Heart left ventricle (tissue), 16 donors: ENCODE data around the gene BAZ2B. TPM values are rescaled to one million over a fixed set of nuclear protein-coding genes. Genes with fewer than 3 reads are reported as not detected.

ENCODE experiments used
- ATAC-seq, 4 donors: fragments of 200-7000 bp; cut with Tn5 transposase; one replicate each; pipeline ENCODE4 v1.9.1; 2020 to 2022; ENCODE audit warnings: moderate library complexity in 4 of 4, mild to moderate bottlenecking in 3 of 4, moderate number of reproducible peaks in 1 of 4
- DNase-seq, 5 donors: peaks; one replicate each; pipeline ENCODE4 v3.0.0-alpha.2; 2020
- H3K27ac ChIP-seq, 12 donors: fragments of 200-600 bp; sonication (generic) in 4 of 12; one replicate each; pipeline versions ENCODE4 v1.5.0 to v1.8.0; 2016 to 2022; ENCODE audit warnings: mild to moderate bottlenecking in 2 of 12
- H3K27me3 ChIP-seq, 9 donors: fragments of 200-600 bp; sonication (generic) in 2 of 9; one replicate each; pipeline versions ENCODE4 v1.5.1 to v1.8.0; 2016 to 2022; ENCODE audit warnings: mild to moderate bottlenecking in 3 of 9
- H3K36me3 ChIP-seq, 9 donors: fragments of 200-600 bp; sonication (generic) in 2 of 9; one replicate each; pipeline versions ENCODE4 v1.5.0 to v1.8.0; 2018 to 2022; ENCODE audit warnings: mild to moderate bottlenecking in 2 of 9
- H3K4me1 ChIP-seq, 12 donors: fragments of 200-600 bp; sonication (generic) in 4 of 12; one replicate each; pipeline versions ENCODE4 v1.5.0 to v1.8.0; 2016 to 2022; ENCODE audit warnings: mild to moderate bottlenecking in 3 of 12
- H3K4me3 ChIP-seq, 12 donors: fragments of 200-600 bp; sonication (generic) in 4 of 12; one replicate each; pipeline versions ENCODE4 v1.5.0 to v1.8.0; 2017 to 2022; ENCODE audit warnings: mild to moderate bottlenecking in 9 of 12, moderate library complexity in 4 of 12
- H3K9me3 ChIP-seq, 12 donors: fragments of 200-600 bp; sonication (generic) in 4 of 12; one replicate each; pipeline versions ENCODE4 v1.5.0 to v1.8.0; 2016 to 2022; ENCODE audit warnings: mild to moderate bottlenecking in 1 of 12
- CTCF ChIP-seq, 12 donors: fragments of 200-600 bp; sonication (generic) in 4 of 12; IDR thresholded peaks; one replicate each; pipeline versions ENCODE4 v1.5.0 to v1.8.0; 2018 to 2022; ENCODE audit warnings: antibody characterized with exemption in 12 of 12, mild to moderate bottlenecking in 5 of 12
- POLR2A ChIP-seq, 2 donors: fragments of 450-650 bp; IDR thresholded peaks; one replicate each; pipeline ENCODE4 v1.6.1; 2017; ENCODE audit warnings: antibody characterized with exemption in 2 of 2, mild to moderate bottlenecking in 2 of 2, moderate library complexity in 2 of 2
- WGBS, 4 donors: extraction: QIAGEN DNeasy Blood & Tissue Kit in 2 of 4; methylation state at CpG; one replicate each; pipeline versions ENCODE4 v1.1.5 to v1.1.7; 2013 to 2018; 5-methylcytosine and 5-hydroxymethylcytosine counted together
- intact Hi-C, 10 donors: fragments of 100-400 bp; cut with DNase I; formaldehyde crosslinking; loops; one replicate each; pipeline versions ENCODE4 v1.11.1 to v1.14.2; 2022
- polyA plus RNA-seq, 2 donors: library from polyadenylated mRNA; stranded (reverse); fragments of 200-250 nt; gene quantifications; one replicate each; pipeline ENCODE4 v1.2.3, GENCODE V29; 2013
- total RNA-seq, 9 donors: library from RNA; depleted of rRNA in 2 of 9; stranded (reverse); fragments of >200 nt in 2 of 9; fragmentation: NEBNext Ultra II Directional in 3 of 9; extraction: Animal tissue kit (Norgen Biotek cat#: 25700) in 3 of 9; gene quantifications; one replicate each; pipeline versions ENCODE4 v1.1.0 to v1.2.4, GENCODE V29; 2016 to 2023
- donor health status: ischemic (EF 13 %, LVEDD 7.1; RV severe dilation, severe dysfunction).
- donor health status: healthy with polysubstance abuse.
- donor health status: DM: no; HTN: yes; CAD: no.
- donor health status: DM: no; HTN: no; CAD: no.
- donor health status: ischemic (EF 25% LVEDD 6.9; RV normal size, moderate dysfunction).
- donor health status: ischemic (EF 25% LVEDD 5.7; RV mildly dilated, moderate dysfunction).
- donor health status: healthy.
- donor health status: DM: yes; HTN: yes; CAD: no.
- donor health status: ischemic (EF 35%, LVEDD 5.7; RV mildly dilated, moderate dysfunction).
- donor health status: nonischemic (EF 11% LVEDD 7.7; RV severe dilation, severe dysfunction).
- donor health status: DM: yes; HTN: yes; CAD: no.
- donor health status: PGD.
- donor health status: ischemic (EF 29% LVEDD 5.4; RV normal size, mild dysfunction).
- donor health status: nonischemic (EF 23%, LVEDD 6.1; RV moderate dilation, normal function).

Gene BAZ2B
- total and polyA plus RNA-seq, 11 donors, result 15.3 to 56.5 (median 40.2) TPM

GRCh38 chr2:159442159-159442852 is 174.0 kb downstream of the BAZ2B start:
- no peaks in the 10 kb centered on the region for H3K27me3 ChIP-seq
- 70 to 77% (median 74%) methylated on average over 2 of the region's 2 CpGs for WGBS, 4 donors
- DNase-seq (no peak), ATAC-seq (peak; percentile 80 to 92 (median 90))
- intact Hi-C loops, result loop anchor here in 2 of 10 donors (10.0 kb wide), 2 partner anchors 162 to 172 kb away; partner anchors contain the start of gene BAZ2B (in 1 of the 2)
- H3K4me3 ChIP-seq, result no peak overlapping the region
- H3K36me3 ChIP-seq, result peaks cover 0 to 96% (median 72%) of the 10 kb centered on the region in 9 donors
- peaks cover 0 to 4% (median 0%) of the 10 kb centered on the region in 12 donors for H3K9me3 ChIP-seq
- H3K4me1 ChIP-seq, result peaks cover 0 to 13% (median 0%) of the 10 kb centered on the region in 12 donors
- TF ChIP-seq CTCF (IDR thresholded peaks at IDR 0.05), result no peak
- peak overlapping the region in 6 of 12 donors; percentile 2 to 53 (median 12) for H3K27ac ChIP-seq

GRCh38 chr2:159441182-159441581 is 175.2 kb downstream of the BAZ2B start:
- peaks cover 0 to 96% (median 72%) of the 10 kb centered on the region in 9 donors for H3K36me3 ChIP-seq
- 42 to 52% (median 48%) methylated on average over 1 of the region's 1 CpG for WGBS, 4 donors
- H3K27me3 ChIP-seq, result no peaks in the 10 kb centered on the region
- TF ChIP-seq CTCF (IDR thresholded peaks at IDR 0.05) (no peak), POLR2A (IDR thresholded peaks at IDR 0.05) (no peak)
- DNase-seq (no peak), ATAC-seq (peak; percentile 48 to 86 (median 82))
- H3K27ac ChIP-seq, result peak overlapping the region in 8 of 12 donors; percentile 2 to 53 (median 12)
- intact Hi-C loops, result loop anchor here in 2 of 10 donors (10.0 kb wide), 2 partner anchors 164 to 174 kb away; partner anchors contain the start of gene BAZ2B (in 1 of the 2)
- no peaks in the 10 kb centered on the region for H3K9me3 ChIP-seq
- H3K4me1 ChIP-seq, result peaks cover 0 to 13% (median 0%) of the 10 kb centered on the region in 12 donors
- no peak overlapping the region for H3K4me3 ChIP-seq

GRCh38 chr2:159439421-159439820 is 176.9 kb downstream of the BAZ2B start:
- no peaks in the 10 kb centered on the region for H3K27me3 ChIP-seq
- intact Hi-C loops, result loop anchor here in 1 of 10 donors (10.0 kb wide), 1 partner anchor 175 kb away; the partner anchor contains the start of gene BAZ2B
- H3K9me3 ChIP-seq, result no peaks in the 10 kb centered on the region
- peaks cover 0 to 96% (median 65%) of the 10 kb centered on the region in 9 donors for H3K36me3 ChIP-seq
- H3K4me3 ChIP-seq, result no peak overlapping the region
- TF ChIP-seq CTCF (IDR thresholded peaks at IDR 0.05) (no peak), POLR2A (IDR thresholded peaks at IDR 0.05) (no peak)
- ATAC-seq, result no peak
- peaks cover 0 to 13% (median 0%) of the 10 kb centered on the region in 12 donors for H3K4me1 ChIP-seq
- DNase-seq, result no peak
- H3K27ac ChIP-seq, result no peak overlapping the region

- H3K9me3 ChIP-seq, result no peaks in the 10 kb centered on the region
- DNase-seq, result no peak
- H3K4me3 ChIP-seq, result no peak overlapping the region
- intact Hi-C loops, result loop anchor here in 1 of 10 donors (10.0 kb wide), 1 partner anchor 176 kb away; the partner anchor contains the start of gene BAZ2B
- no peaks in the 10 kb centered on the region for H3K27me3 ChIP-seq
- no peak for ATAC-seq
- no peak overlapping the region for H3K27ac ChIP-seq
- no peak for TF ChIP-seq CTCF (IDR thresholded peaks at IDR 0.05)
- H3K36me3 ChIP-seq, result peaks cover 0 to 92% (median 59%) of the 10 kb centered on the region in 9 donors
- H3K4me1 ChIP-seq, result peaks cover 0 to 13% (median 0%) of the 10 kb centered on the region in 12 donors
- WGBS, 4 donors, result 82 to 85% (median 83%) methylated on average over 5 of the region's 5 CpGs
Measured at GRCh38 chr2:159438720-159439353, 177.5 kb downstream of the BAZ2B start.
